GM15510 (cell line): ENCODE results near the gene KANK3.
A peak's percentile ranks its signal among the peaks of the same experiment; 100 is the strongest.

Experiments
- POLR2A ChIP-seq: IDR thresholded peaks from 3 replicates; pipeline ENCODE4 v1.6.1; 2011; ENCODE audit warnings: borderline replicate concordance; ENCODE audit not compliant: insufficient read length; ENCODE audit errors: extremely low read depth

Gene KANK3

DNA sequence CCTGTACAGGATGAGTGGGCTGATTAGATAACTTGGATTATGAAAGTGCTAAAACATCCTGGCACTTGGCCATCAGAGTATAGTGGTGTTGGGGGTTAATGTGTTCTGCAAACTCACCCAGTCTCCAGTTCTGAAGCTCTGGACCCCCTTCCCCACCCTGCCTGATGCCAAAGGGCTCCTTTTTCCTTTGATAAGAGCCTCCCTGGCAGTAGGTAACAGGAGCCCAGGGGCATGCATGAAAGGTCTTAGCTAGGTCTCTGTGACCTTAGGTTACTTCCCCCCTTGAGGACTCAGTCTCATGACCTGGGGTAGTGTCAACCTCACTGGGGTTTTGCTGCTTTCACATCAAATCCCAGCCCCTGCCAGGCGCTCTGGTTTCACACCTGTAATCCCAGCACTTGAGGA lies 19.3 kb downstream of the KANK3 start:
- TF ChIP-seq POLR2A = no peak

DNA sequence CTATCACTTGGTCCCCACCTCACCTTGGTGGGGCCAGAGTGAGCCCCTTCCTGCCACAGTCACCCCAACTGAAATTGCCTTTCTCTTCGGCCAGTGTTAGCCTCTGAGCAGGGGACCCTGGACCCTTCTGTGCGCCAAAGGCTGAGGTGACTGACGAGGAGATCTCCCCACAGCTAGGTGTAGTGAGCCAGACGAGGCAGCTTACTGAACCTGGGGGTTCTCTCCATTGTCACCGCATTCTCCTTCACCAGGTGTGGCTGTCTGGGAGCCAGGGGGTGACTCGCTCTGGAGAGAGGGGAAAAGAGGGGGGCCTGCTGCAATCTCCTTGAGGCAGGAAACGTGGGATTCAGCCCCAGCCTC lies 20.4 kb downstream of the KANK3 start:
- no peak for TF ChIP-seq POLR2A

DNA sequence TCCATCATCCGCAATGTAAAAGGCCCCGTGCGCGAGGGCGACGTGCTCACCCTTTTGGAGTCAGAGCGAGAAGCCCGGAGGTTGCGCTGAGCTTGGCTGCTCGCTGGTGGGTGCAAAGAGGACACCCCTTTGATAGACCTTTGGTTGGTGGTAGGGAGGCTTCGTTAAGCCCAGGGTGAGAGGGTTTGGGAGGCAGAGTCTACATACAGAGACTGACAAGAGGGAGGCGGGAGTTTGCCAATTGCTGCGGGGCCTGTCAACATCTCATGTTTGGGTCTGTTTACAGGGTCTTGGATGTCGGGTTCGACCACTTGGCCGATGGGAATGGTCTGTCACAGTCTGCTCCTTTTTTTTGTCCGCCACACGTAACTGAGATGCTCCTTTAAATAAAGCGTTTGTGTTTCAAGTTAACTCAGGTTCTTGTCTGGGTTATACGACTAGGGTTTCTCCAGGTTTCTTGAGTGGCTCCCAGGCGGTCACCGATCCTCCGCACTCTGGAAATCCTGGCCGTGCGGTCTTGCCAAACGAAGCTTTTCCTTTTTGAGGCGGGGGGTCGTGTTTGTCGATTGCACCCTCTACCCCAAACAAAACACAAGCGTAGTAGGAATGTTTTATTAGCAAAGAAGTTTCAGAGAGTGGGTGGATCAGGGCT lies 20.9 kb downstream of the KANK3 start:
- no peak for TF ChIP-seq POLR2A

DNA sequence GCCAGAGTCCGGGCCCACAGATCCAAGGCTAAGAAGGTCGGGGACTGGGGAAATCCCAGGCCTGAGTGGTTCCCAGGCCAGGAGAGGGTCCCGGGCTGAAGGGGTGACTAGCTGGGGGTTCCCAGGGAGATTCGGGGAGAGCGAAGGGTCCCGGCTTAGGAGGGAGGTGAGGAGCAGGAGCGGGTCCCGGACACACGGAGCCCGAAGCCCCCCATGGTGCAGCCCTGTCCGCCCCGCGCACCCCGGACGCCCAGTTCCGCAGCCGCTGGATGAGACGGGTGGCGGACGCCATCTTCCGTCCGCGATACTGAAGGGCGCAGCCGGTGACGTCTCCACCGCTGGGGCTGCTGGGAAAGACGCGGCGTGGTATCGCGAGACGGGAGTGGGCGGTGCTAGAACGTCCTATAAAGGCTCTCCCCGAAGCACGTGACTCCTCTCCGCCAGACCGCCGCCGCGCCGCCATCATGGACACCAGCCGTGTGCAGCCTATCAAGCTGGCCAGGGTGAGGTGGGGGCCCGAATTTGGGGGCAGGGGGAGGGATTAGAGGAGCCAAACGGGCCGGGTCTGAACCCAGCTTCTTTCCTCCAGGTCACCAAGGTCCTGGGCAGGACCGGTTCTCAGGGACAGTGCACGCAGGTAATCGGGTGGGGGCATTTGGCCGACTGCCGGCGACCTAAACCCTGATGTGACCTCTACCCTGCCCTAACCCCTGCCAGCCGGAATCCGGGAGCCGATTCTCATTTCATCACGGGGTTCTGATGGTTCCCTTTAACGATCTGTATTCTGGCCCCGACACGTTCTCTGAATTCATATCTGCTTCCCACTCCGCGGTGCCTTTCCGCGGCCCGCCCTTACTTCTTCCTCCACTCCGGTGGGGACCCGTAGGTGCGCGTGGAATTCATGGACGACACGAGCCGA lies 21.7 kb downstream of the KANK3 start, which contains the start of the genes NDUFA7 and RPS28:
Gene NDUFA7, minus strand, starts transcription at position 309 of the 919 bp plus-strand sequence. Its CDS starts 17 bp downstream, at position 292.
Gene RPS28, plus strand, starts transcription at position 430 of the 919 bp plus-strand sequence. Its CDS starts 35 bp downstream, at position 465.
- peak; percentile 92 for TF ChIP-seq POLR2A

DNA sequence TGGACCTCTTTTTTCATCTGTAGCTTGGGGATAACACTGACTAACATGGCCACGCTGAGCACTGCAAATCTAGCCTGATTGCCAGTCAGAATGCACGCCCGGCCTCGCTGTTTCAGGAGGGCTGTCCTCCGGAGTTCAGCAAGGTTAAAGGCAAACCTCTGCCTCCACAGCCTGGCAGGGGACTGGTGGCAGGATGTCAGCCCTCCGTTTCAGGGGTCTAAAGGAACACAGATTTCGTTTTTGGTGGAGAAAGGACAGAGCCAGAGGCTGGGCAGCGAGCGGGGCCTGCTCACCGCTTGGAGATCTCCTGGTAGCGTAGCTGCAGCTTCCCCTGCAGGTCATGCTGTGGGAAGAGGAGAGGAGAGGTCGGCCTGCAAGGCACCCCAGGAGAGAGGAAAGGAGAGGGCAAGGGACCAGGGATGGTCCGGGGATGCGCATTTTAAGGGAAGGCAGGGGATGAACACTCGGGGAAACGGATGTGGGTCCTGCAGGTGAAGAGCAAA lies 22.4 kb downstream of the KANK3 start:
- no peak for TF ChIP-seq POLR2A

DNA sequence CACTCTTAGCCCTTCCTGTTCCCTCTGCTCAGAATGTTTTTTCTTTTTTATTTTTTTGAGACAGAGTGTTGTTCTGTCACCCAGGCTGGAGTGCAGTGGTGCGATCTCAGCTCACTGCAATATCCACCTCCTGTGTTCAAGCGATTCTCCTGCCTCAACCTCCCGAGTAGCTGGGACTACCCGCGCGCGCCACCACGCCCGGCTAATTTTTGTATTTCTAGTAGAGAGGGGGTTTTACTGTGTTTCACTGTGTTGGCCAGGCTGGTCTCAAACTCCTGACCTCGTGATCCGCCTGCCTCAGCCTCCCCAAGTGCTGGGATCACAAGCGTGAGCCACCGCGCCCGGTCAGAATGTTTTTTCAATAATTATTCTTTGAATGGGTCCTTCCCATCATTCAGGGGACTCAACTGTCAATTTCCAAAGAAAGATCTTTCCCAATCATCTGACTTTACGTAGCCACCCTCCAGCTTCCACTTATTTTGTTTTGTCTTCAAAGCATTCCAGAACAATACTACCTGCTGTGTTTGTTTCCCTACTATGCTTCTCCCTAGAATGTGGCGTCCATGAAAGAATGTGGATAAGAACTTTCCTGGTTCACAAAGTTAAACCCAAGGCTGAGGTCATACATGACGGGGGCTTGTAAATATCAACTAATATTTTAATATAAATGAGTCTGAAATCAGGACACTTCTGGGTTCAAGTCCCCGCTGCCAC lies 23.1 kb downstream of the KANK3 start:
- no peak for TF ChIP-seq POLR2A

DNA sequence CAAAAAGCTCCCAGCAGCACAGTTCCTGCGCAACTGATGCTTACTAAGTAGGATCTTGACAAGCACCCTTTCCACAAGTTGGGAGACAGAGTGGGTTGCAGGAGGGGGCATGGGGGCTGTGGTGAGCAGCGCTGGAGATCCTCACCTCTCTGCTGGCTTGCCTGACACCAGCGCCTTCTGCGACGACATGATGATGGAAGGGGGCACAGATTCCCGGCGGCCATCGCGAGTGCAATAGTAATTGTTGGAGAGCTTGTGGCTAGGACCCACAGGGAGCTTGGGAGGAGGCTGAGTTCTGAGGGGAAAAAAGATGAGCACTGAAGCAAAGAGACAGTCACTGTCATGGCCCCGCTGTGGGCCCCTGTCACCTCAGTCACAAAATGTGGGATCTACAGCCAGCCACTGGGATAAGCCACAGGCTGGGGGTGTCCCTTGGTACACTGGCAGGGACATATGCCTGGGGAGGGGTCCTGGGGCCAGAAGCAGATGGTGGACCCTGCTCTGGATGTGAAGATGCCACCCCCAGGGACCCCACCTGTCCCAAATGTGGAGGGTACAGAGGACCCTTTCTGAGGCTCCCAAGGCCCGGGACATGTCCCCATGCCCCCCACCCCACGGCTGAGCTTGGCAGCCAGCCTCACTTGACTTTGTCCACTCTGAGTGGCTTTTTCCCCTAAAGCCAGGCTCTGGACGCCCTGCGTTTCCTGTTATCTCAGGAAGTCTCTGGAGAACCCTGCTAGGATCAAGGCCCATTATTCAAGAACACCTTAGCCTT lies 26.5 kb downstream of the KANK3 start:
- no peak for TF ChIP-seq POLR2A

DNA sequence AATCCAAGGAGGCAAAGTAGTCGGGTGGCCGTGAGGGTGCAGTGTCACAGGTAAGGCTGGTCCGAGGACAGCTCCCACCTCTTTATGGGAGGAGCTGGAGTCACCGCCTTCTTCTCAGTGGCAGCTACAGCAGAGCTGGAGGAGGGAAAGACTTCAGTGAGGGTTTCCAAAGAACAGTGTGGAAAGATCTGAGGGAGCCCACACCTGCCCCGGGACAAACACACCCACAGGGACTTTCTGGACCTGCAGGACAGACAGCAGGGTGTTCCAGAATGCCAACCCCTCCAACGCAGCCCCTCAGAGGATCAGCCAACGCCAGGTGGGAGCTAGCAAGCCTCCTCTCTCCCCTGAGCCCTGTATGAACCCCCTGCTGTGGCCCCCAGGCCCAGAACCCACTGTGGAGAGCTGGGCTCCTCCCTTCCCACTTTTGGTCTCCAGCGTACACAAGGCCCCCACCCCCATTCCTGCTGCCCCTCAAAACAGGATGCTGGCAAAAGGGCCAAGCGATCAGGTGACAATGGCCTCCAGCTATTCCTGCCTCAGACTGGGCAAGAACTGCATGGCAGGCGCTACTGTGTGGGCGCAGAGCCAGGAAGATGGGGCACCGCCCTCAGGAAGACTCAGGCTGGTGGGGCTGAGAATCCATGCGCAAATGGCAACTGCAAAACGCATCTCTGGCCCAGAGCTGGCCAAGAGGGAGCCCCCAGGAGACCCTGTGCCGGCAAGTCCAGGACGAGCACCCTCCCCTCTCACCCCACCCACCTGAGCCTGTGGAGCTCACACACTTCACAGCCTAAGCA lies 31.4 kb downstream of the KANK3 start:
- TF ChIP-seq POLR2A = no peak

DNA sequence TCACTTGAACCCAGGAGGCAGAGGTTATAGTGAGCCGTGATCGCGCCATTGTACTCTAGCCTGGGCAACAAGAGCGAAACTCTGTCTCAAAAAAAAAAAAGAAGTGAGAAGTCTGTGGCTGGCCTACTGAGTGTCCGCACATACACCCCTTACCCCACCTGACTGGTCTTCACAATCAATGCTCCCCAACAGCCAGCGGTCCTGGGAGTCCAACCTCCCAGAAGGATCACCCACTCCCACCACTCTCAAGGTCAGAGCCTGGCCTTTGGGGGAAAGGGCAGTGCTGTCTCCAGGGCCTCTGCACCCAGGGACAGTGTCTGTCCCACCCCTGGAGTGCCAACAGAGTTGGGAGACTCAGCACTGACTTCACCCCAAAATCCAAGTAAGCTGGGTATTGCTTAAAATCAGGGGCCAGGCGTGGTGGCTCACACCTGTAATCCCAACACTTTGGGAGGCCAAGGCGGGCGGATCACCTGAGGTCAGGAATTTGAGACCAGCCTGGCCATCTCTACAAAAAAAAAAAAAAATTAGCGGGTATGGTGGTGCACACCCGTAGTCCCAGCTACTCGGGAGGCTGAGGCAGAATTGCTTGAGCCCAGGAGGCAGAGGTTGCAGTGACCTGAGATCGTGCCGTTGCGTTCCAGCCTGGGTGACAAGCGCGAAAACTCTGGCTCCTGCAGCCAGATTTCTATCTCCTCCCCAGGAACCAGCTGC lies 32.6 kb downstream of the KANK3 start:
- no peak for TF ChIP-seq POLR2A

DNA sequence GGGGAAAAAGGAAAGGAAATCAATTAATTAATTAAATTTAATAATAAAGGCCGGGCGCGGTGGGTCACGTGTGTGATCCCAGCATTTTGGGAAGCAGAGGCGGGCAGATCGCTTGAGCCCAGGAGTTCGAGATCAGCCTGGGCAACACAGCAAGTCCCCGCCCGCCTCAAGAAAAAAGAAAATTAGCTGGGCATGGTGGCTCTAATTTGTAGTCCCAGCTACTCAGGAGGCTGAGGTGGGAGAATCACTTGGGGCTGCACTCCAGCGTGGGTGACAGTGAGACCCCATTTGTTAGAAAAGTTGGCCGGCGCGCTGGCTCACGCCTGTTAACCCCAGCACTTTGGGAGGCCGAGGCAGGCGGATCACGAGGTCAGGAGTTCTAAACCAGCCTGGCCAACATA lies 34.2 kb downstream of the KANK3 start:
- TF ChIP-seq POLR2A = no peak

DNA sequence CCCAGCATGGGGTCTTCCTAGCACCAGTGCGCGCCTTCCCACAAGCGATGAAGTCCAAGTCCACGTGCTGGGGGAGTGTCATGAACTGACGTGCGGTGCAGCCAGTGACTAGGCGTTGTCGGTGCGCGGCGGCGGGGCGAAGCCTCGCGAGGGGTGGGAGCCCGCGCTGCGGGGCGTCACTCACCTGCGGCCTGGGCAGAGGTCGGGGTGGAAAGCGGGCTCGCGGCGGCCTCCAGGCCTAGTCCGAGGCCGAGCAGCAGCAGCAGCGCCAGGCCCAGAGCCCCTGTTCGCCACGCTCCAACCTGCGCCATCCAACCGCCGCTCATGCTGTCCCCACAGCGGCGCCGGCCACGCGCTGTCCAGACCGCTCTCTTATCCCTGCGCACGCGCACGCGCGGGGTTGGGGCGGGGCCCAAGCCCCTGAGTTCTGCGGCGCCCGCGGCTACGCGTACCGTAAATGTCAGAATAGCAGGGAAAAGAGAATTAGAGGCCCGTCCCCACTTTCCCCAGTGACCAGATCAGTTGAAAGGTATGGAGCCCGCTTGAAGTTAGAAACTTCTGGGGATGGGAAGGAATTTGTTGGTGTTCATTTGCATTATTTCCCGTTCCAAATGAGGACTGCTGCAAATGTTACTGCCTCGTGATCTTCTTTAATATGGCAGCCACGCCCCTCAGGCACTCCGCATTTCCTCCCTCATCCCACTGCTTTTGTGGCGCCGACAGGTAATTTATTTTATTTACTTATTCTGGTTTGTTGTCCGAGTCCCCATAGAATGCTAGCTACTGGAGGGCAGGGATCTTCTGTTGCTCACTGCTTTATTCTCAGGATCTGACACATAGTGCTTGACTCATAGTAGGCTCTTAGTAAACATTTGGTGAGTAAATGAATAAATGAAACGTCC lies 34.8 kb downstream of the KANK3 start, which contains the start of gene CD320:
Gene CD320, minus strand, starts transcription at position 394 of the 902 bp plus-strand sequence. Its CDS starts 68 bp downstream, at position 326.
- TF ChIP-seq POLR2A = peak; percentile 90
